Neural cell (in vitro differentiated cells): ENCODE data around the gene PLCB1. TPM values are rescaled to one million over a fixed set of nuclear protein-coding genes. Genes with fewer than 3 reads are reported as not detected.
"Not testable (repeated sequence)": the region's sequence is repeated elsewhere in the genome, so short reads cannot be mapped to it uniquely, and the experiment has no call there.

Source experiments
- H2AFZ ChIP-seq: fragments of 200-600, 300-800 bp; sonication (generic), shearing (Covaris generic); 2 replicates; pipeline ENCODE4 v1.6.0; 2014; ENCODE audit warnings: low read depth, mild to moderate bottlenecking, antibody characterized with exemption, low read length, moderate library complexity
- H3F3A ChIP-seq: fragments of 200-600 bp; shearing (Covaris generic); 2 replicates; pipeline ENCODE4 v1.6.1; 2016; ENCODE audit warnings: mild to moderate bottlenecking, moderate library complexity, mixed read lengths, antibody characterized with exemption, low read length; ENCODE audit not compliant: insufficient read depth, poor library complexity, severe bottlenecking
- H3K27ac ChIP-seq: fragments of 200-600, 300-800 bp; sonication (generic), shearing (Covaris generic); 2 replicates; pipeline ENCODE4 v1.5.1; 2014; ENCODE audit warnings: mild to moderate bottlenecking, low read length, moderate library complexity
- H3K27me3 ChIP-seq: fragments of 300-800, 200-600 bp; sonication (generic), shearing (Covaris generic); 2 replicates; pipeline ENCODE4 v1.6.0; 2014; ENCODE audit warnings: mild to moderate bottlenecking, low read depth, low read length, moderate library complexity; ENCODE audit not compliant: insufficient read depth
- H3K36me3 ChIP-seq: fragments of 300-800, 200-600 bp; sonication (generic), shearing (Covaris generic); 2 replicates; pipeline ENCODE4 v1.5.1; 2014; ENCODE audit warnings: mild to moderate bottlenecking, antibody characterized with exemption, low read length, moderate library complexity; ENCODE audit not compliant: insufficient read depth
- H3K4me2 ChIP-seq: fragments of 300-800, 200-600 bp; sonication (generic), shearing (Covaris generic); 2 replicates; pipeline ENCODE4 v1.6.0; 2014; ENCODE audit warnings: mild to moderate bottlenecking, low read length
- H3K4me3 ChIP-seq: fragments of 300-800, 200-600 bp; sonication (generic), shearing (Covaris generic); 2 replicates; pipeline ENCODE4 v1.5.1; 2014; ENCODE audit warnings: mild to moderate bottlenecking, low read length, moderate library complexity
- H3K79me2 ChIP-seq: fragments of 200-600 bp; shearing (Covaris generic); replicated peaks from 2 replicates; pipeline ENCODE4 v1.6.0; 2014; ENCODE audit warnings: mild to moderate bottlenecking, low read length, moderate library complexity; ENCODE audit not compliant: insufficient read depth
- H3K9ac ChIP-seq: fragments of 300-800, 200-600 bp; sonication (generic), shearing (Covaris generic); 2 replicates; pipeline ENCODE4 v1.6.1; 2016; ENCODE audit warnings: mild to moderate bottlenecking, low read length, mixed read lengths
- H3K9me2 ChIP-seq: fragments of 200-600 bp; shearing (Covaris generic); 2 replicates; pipeline ENCODE4 v1.6.1; 2016; ENCODE audit warnings: mild to moderate bottlenecking, low read length, mixed read lengths; ENCODE audit not compliant: insufficient read depth
- H3K9me3 ChIP-seq: fragments of 200-600, 300-800 bp; sonication (generic), shearing (Covaris generic); 2 replicates; pipeline ENCODE4 v1.6.1; 2016; ENCODE audit warnings: mild to moderate bottlenecking, mixed run types, low read length, moderate library complexity, mixed read lengths
- H4K20me1 ChIP-seq: fragments of 200-600 bp; shearing (Covaris generic); 2 replicates; pipeline ENCODE4 v1.6.1; 2016; ENCODE audit warnings: mild to moderate bottlenecking, mixed run types; ENCODE audit not compliant: insufficient read depth
- EP300 ChIP-seq: fragments of 450-650 bp; conservative IDR thresholded peaks from 2 replicates; pipeline ENCODE4 v1.6.1; 2014; ENCODE audit warnings: antibody characterized with exemption, mild to moderate bottlenecking, moderate library complexity; ENCODE audit not compliant: poor library complexity, severe bottlenecking
- EZH2 ChIP-seq: fragments of 200-600, 300-800 bp; shearing (Covaris generic), sonication (generic); IDR thresholded peaks from 2 replicates; pipeline ENCODE4 v1.6.1; 2014; ENCODE audit warnings: antibody characterized with exemption, low read length, borderline replicate concordance, mild to moderate bottlenecking; ENCODE audit not compliant: insufficient read depth, poor library complexity, severe bottlenecking
- MXI1 ChIP-seq: fragments of 450-650 bp; conservative IDR thresholded peaks from 2 replicates; pipeline ENCODE4 v1.6.1; 2014; ENCODE audit warnings: antibody characterized with exemption, mild to moderate bottlenecking; ENCODE audit not compliant: poor library complexity, severe bottlenecking
- POLR2AphosphoS5 ChIP-seq: IDR thresholded peaks from 2 replicates; pipeline ENCODE4 v1.6.1; 2012
- RAD21 ChIP-seq: fragments of 450-650 bp; conservative IDR thresholded peaks from 2 replicates; pipeline ENCODE4 v1.6.1; 2014; ENCODE audit warnings: antibody characterized with exemption, mild to moderate bottlenecking, moderate library complexity
- SMC3 ChIP-seq: fragments of 450-650 bp; conservative IDR thresholded peaks from 2 replicates; pipeline ENCODE4 v1.6.1; 2014; ENCODE audit warnings: antibody characterized with exemption, mild to moderate bottlenecking, moderate library complexity; ENCODE audit not compliant: poor library complexity
- TAF1 ChIP-seq: IDR thresholded peaks from 2 replicates; pipeline ENCODE4 v1.6.1; 2012; ENCODE audit warnings: low read depth
- polyA plus RNA-seq: library from polyadenylated mRNA; depleted of rRNA; stranded (reverse); fragments of >200 nt; gene quantifications from 2 replicates; pipeline ENCODE4 v1.2.3, GENCODE V29; 2014
- TF ChIP-seq, protein P1 (sequence below): IDR thresholded peaks from 2 replicates; pipeline ENCODE4 v1.6.1; 2012; ENCODE audit warnings: borderline replicate concordance
- TF ChIP-seq, protein P2 (sequence below): fragments of 450-650 bp; IDR thresholded peaks from 2 replicates; pipeline ENCODE4 v1.5.1; 2014; ENCODE audit warnings: antibody characterized with exemption, mild to moderate bottlenecking, moderate library complexity; ENCODE audit not compliant: poor library complexity, severe bottlenecking

Gene PLCB1
- polyA plus RNA-seq, 1 donor from 2014 or later: 11.4 TPM

DNA sequence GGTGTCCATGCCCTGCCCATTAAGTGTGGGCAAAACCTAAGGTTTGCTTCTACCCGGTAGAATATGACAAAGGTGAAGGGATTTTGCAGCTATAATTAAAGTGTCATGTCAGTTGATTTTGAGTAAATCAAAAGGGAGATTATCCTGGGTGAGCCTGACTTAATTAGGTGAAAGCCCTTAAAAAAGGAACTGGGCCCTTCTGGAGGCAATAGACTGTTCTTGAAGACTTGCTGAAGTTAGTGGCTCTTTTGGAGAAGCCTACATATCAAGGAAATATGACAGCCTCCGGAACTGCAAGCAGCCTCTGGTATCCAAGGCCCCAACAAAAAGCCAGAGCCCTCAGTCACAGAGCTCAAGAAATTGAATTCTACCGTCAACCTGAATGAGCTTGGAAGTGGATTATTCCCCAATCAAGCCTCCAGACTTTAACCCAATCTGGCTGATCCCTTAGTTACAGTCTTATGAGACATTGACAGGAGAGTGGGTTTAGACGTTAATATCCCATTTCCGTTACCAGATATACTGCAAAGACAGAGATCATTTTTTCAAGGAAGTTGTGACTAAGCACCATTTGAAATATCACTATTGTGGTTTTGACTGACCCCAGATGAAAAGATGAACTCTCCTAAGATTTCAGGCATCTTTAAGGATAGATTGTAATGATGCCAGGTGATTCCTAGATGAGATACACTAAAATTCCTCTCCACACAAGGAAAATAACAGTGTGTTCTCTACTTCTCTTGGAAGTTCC lies 303.4 kb downstream of the PLCB1 start:
- Histone ChIP-seq H3K4me2 (no peak overlapping the region), H3K9me3 (no peaks in the 10 kb centered on the region), H3K36me3 (no peaks in the 10 kb centered on the region), H3K27ac (no peak overlapping the region), H3F3A (no peaks in the 10 kb centered on the region), H4K20me1 (no peaks in the 10 kb centered on the region), H3K79me2 (no peaks in the 10 kb centered on the region), H3K4me3 (no peak overlapping the region), H3K27me3 (no peaks in the 10 kb centered on the region), H3K9ac (no peak overlapping the region), H3K9me2 (no peaks in the 10 kb centered on the region), H2AFZ (no peak overlapping the region)
- no peak for TF ChIP-seq MXI1
- TF ChIP-seq, protein P1, sequence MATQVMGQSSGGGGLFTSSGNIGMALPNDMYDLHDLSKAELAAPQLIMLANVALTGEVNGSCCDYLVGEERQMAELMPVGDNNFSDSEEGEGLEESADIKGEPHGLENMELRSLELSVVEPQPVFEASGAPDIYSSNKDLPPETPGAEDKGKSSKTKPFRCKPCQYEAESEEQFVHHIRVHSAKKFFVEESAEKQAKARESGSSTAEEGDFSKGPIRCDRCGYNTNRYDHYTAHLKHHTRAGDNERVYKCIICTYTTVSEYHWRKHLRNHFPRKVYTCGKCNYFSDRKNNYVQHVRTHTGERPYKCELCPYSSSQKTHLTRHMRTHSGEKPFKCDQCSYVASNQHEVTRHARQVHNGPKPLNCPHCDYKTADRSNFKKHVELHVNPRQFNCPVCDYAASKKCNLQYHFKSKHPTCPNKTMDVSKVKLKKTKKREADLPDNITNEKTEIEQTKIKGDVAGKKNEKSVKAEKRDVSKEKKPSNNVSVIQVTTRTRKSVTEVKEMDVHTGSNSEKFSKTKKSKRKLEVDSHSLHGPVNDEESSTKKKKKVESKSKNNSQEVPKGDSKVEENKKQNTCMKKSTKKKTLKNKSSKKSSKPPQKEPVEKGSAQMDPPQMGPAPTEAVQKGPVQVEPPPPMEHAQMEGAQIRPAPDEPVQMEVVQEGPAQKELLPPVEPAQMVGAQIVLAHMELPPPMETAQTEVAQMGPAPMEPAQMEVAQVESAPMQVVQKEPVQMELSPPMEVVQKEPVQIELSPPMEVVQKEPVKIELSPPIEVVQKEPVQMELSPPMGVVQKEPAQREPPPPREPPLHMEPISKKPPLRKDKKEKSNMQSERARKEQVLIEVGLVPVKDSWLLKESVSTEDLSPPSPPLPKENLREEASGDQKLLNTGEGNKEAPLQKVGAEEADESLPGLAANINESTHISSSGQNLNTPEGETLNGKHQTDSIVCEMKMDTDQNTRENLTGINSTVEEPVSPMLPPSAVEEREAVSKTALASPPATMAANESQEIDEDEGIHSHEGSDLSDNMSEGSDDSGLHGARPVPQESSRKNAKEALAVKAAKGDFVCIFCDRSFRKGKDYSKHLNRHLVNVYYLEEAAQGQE: no peak
- TF ChIP-seq TAF1: no peak
- TF ChIP-seq EZH2: no peak
- no peak for TF ChIP-seq RAD21
- TF ChIP-seq EP300: no peak
- TF ChIP-seq, protein P2, sequence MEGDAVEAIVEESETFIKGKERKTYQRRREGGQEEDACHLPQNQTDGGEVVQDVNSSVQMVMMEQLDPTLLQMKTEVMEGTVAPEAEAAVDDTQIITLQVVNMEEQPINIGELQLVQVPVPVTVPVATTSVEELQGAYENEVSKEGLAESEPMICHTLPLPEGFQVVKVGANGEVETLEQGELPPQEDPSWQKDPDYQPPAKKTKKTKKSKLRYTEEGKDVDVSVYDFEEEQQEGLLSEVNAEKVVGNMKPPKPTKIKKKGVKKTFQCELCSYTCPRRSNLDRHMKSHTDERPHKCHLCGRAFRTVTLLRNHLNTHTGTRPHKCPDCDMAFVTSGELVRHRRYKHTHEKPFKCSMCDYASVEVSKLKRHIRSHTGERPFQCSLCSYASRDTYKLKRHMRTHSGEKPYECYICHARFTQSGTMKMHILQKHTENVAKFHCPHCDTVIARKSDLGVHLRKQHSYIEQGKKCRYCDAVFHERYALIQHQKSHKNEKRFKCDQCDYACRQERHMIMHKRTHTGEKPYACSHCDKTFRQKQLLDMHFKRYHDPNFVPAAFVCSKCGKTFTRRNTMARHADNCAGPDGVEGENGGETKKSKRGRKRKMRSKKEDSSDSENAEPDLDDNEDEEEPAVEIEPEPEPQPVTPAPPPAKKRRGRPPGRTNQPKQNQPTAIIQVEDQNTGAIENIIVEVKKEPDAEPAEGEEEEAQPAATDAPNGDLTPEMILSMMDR: no peak
- TF ChIP-seq SMC3: no peak
- no peak for TF ChIP-seq POLR2AphosphoS5

DNA sequence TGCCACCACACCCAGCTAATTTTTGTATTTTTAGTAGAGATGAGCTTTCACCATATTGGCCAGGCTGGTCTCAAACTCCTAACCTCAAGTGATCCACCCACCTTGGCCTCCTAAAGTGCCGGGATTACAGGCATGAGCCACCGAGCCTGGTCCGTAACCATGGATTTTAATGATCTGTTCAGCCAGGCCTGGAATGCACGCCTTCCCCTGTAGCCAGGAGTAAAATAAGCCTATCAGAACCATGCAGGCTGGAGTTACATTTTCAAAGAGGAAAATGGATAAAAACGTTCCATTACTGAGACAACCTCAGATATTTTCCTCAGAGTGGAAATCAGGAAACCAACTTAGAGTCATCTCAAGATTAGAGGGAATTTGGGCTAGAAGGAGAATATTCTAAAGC lies 304.9 kb downstream of the PLCB1 start:
- H3K4me2 ChIP-seq, H3K79me2 ChIP-seq, H4K20me1 ChIP-seq, H3K27me3 ChIP-seq, H3K9me3 ChIP-seq, H3K27ac ChIP-seq, H2AFZ ChIP-seq, H3K36me3 ChIP-seq, H3K4me3 ChIP-seq, H3K9ac ChIP-seq, H3K9me2 ChIP-seq, H3F3A ChIP-seq: not testable (repeated sequence)
